HEK293T (cell line): Measurements from ENCODE around the gene UTF1.

Experiments
- CTCF ChIA-PET: fragments of 350-600 bp; formaldehyde crosslinking; extraction: SDS; loops from one replicate; lab custom pipeline; 2021; ENCODE audit warnings: antibody characterized with exemption, inconsistent platforms; lab: Yijun Ruan, JAX
- POLR2A ChIA-PET: fragments of 350-600 bp; formaldehyde crosslinking; extraction: SDS; loops from one replicate; lab custom pipeline; 2020; ENCODE audit warnings: antibody characterized with exemption, inconsistent platforms; lab: Yijun Ruan, JAX
- DNase-seq: peaks from one replicate; pipeline ENCODE4 v3.0.0; 2012; ENCODE audit warnings: mixed read lengths; ENCODE audit errors: extremely low spot score
- ARNT ChIP-seq: fragments of 450-650 bp; IDR thresholded peaks from 2 replicates; pipeline ENCODE4 v1.6.1; 2017; ENCODE audit warnings: mild to moderate bottlenecking
- BHLHE40 ChIP-seq: fragments of 450-650 bp; IDR thresholded peaks from 2 replicates; pipeline ENCODE4 v1.6.1; 2016; ENCODE audit warnings: mild to moderate bottlenecking, moderate library complexity, borderline replicate concordance
- CTBP1 ChIP-seq: fragments of 450-650 bp; IDR thresholded peaks from 2 replicates; pipeline ENCODE4 v1.6.1; 2016; ENCODE audit warnings: borderline replicate concordance
- ELF4 ChIP-seq: fragments of 450-650 bp; IDR thresholded peaks from 2 replicates; pipeline ENCODE4 v1.6.1; 2017; ENCODE audit warnings: antibody characterized with exemption
- FOXA1 ChIP-seq: fragments of 450-650 bp; IDR thresholded peaks from 2 replicates; pipeline ENCODE4 v1.6.1; 2016; ENCODE audit warnings: mild to moderate bottlenecking
- FOXK2 ChIP-seq: fragments of 450-650 bp; IDR thresholded peaks from 2 replicates; pipeline ENCODE4 v1.6.1; 2016; ENCODE audit warnings: mild to moderate bottlenecking
- FOXM1 ChIP-seq: fragments of 450-650 bp; IDR thresholded peaks from 2 replicates; pipeline ENCODE4 v1.6.1; 2017; ENCODE audit warnings: mild to moderate bottlenecking, borderline replicate concordance
- HDGF ChIP-seq: fragments of 450-650 bp; IDR thresholded peaks from 2 replicates; pipeline ENCODE4 v1.6.1; 2017; ENCODE audit warnings: antibody characterized with exemption, borderline replicate concordance
- L3MBTL2 ChIP-seq: fragments of 450-650 bp; conservative IDR thresholded peaks from 2 replicates; pipeline ENCODE4 v1.6.1; 2016; ENCODE audit warnings: mild to moderate bottlenecking
- LEF1 ChIP-seq: fragments of 450-650 bp; IDR thresholded peaks from 2 replicates; pipeline ENCODE4 v1.6.1; 2017; ENCODE audit warnings: mild to moderate bottlenecking, borderline replicate concordance
- NFRKB ChIP-seq: fragments of 450-650 bp; IDR thresholded peaks from 2 replicates; pipeline ENCODE4 v1.6.1; 2016; ENCODE audit warnings: mild to moderate bottlenecking, moderate library complexity
- SP1 ChIP-seq: fragments of 450-650 bp; IDR thresholded peaks from 2 replicates; pipeline ENCODE4 v1.6.1; 2017
- SUZ12 ChIP-seq: fragments of 450-650 bp; IDR thresholded peaks from 2 replicates; pipeline ENCODE4 v1.6.1; 2016; ENCODE audit warnings: mild to moderate bottlenecking
- TARDBP ChIP-seq: fragments of 450-650 bp; IDR thresholded peaks from 2 replicates; pipeline ENCODE4 v1.6.1; 2016
- ZNF384 ChIP-seq: fragments of 450-650 bp; IDR thresholded peaks from 2 replicates; pipeline ENCODE4 v1.6.1; 2016
- TF ChIP-seq, protein P1 (sequence below): fragments of 450-650 bp; IDR thresholded peaks from 2 replicates; pipeline ENCODE4 v1.6.1; 2016

The UTF1 gene

DNA sequence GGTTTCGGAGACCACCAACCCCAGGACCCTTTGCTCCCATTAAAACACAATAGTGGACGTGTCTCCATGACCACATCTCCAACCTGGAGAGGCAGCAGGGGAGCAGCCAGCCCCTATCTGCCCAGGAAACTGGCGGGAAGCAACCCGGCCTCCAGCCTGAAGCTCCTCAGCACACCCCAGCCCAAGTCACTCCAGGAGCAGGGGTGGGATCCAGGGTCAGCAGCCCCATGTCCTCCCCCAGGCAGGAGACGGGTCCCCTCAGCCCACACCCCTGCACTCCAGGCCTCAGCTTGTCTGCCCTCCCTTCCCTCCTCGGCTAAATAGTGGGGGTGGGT, 46.0 kb downstream of the UTF1 start:
- DNase-seq, result no peak
- POLR2A ChIA-PET, result no interaction called here
- CTCF ChIA-PET, result no interaction called here
- no peak for TF ChIP-seq ARNT
- no peak for TF ChIP-seq FOXK2
- no peak for TF ChIP-seq L3MBTL2
- no peak for TF ChIP-seq BHLHE40
- no peak for TF ChIP-seq SP1
- TF ChIP-seq CTBP1, result no peak
- TF ChIP-seq HDGF, result no peak
- TF ChIP-seq, protein P1, sequence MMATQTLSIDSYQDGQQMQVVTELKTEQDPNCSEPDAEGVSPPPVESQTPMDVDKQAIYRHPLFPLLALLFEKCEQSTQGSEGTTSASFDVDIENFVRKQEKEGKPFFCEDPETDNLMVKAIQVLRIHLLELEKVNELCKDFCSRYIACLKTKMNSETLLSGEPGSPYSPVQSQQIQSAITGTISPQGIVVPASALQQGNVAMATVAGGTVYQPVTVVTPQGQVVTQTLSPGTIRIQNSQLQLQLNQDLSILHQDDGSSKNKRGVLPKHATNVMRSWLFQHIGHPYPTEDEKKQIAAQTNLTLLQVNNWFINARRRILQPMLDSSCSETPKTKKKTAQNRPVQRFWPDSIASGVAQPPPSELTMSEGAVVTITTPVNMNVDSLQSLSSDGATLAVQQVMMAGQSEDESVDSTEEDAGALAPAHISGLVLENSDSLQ, result no peak
- TF ChIP-seq NFRKB, result no peak
- no peak for TF ChIP-seq LEF1
- no peak for TF ChIP-seq TARDBP
- no peak for TF ChIP-seq SUZ12
- no peak for TF ChIP-seq FOXM1
- TF ChIP-seq ZNF384, result no peak
- TF ChIP-seq FOXA1, result no peak
- no peak for TF ChIP-seq ELF4

DNA sequence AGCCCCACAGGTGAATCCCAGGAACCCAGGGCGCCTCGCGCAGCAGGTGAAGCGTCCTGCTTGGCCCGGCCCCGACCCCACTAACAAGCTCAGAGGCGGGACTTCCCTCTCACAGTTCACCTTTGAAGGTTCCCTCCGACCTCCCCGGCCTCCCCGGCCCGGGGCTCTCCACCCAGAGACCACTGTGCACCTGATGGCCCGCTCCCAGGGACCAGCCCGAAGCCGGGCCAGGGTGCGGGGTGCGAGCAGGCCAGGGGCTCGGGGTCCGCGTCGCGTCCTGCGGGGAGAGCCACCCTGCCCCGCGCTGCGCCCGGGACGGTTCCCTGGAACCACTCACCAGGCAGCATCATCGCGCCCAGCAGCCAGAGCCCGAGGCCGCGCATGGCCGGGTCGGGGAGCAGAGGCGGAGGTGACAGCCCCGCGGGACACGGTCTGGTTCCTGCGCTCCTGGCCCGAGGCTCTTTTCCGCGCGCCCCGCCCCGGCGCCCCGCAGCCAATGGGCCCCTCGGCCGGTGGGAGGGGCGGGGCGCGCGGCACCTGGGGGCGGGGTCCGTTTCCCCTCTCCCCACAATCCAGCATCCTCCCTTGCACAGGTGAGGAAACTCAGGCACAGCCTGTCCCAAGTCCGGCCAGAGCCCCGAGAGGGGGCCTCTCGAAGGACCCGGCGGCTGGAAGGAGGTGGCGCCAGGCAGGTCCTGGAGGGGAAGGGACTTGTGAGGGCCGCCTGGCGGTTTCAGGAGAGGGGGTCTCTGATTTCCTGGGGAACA, 46.6 kb downstream of the UTF1 start, which contains the start of gene ADAM8:
TSS of gene ADAM8 (minus strand) at position 434 of the 767 bp plus-strand sequence. CDS start at position 383, 51 bp downstream.
- ChIA-PET POLR2A (no interaction called here), CTCF (no interaction called here)
- no peak for DNase-seq
- TF ChIP-seq NFRKB, result no peak

- ChIA-PET POLR2A (interaction anchor here (1.4 kb wide), 1 partner anchor 13 kb away, joined by 3 read pairs; no protein-coding TSS in a partner anchor), CTCF (interaction anchor here (1.1 kb wide), 1 partner anchor 36 kb away, joined by 3 read pairs; no protein-coding TSS in a partner anchor)
- no peak for TF ChIP-seq ELF4
- TF ChIP-seq CTBP1, result no peak
- TF ChIP-seq NFRKB, result no peak
- TF ChIP-seq SUZ12, result no peak
- TF ChIP-seq, protein P1, result no peak
- DNase-seq, result no peak
Observed at GRCh38 chr10:133277277-133277992, 47.4 kb downstream of the UTF1 start.

DNA sequence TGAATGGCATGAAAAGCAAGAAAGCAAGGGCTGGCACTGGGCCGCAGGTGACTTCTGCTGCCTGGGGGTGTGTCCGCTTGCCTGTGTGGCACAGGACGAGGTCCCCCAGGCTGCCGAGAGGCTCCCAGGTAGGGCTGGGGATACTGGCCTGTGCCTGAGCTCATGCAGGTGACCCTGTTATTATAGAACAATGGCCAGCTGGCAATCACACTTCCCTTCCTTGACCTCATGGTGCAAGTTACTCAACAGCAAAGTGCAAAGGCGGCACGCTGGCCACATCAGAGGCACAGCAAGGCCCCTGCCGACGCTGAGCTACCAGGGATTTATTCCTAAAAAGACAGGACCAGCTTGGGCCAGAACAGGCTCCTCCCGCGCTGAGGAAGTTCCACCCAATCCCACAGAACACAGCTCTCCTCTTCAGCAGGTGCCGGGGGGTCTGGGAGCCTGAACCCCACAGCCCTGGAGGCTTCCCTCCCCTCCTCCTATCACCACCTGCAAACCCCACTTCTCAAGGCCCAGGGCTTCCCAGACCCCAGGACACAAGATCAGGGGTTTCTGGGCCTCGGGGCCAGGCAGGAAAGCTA, 48.1 kb downstream of the UTF1 start:
- DNase-seq, result no peak
- TF ChIP-seq FOXM1 (no peak), SUZ12 (no peak), L3MBTL2 (no peak), ZNF384 (no peak), NFRKB (no peak), ELF4 (no peak), FOXA1 (no peak), BHLHE40 (no peak), CTBP1 (no peak), ARNT (no peak), FOXK2 (no peak), LEF1 (no peak)
- TF ChIP-seq, protein P1, result no peak
- ChIA-PET CTCF (interaction anchor here (1.1 kb wide), 1 partner anchor 35 kb away, joined by 3 read pairs; no protein-coding TSS in a partner anchor), POLR2A (interaction anchor here (1.4 kb wide), 1 partner anchor 14 kb away, joined by 3 read pairs; no protein-coding TSS in a partner anchor)

DNA sequence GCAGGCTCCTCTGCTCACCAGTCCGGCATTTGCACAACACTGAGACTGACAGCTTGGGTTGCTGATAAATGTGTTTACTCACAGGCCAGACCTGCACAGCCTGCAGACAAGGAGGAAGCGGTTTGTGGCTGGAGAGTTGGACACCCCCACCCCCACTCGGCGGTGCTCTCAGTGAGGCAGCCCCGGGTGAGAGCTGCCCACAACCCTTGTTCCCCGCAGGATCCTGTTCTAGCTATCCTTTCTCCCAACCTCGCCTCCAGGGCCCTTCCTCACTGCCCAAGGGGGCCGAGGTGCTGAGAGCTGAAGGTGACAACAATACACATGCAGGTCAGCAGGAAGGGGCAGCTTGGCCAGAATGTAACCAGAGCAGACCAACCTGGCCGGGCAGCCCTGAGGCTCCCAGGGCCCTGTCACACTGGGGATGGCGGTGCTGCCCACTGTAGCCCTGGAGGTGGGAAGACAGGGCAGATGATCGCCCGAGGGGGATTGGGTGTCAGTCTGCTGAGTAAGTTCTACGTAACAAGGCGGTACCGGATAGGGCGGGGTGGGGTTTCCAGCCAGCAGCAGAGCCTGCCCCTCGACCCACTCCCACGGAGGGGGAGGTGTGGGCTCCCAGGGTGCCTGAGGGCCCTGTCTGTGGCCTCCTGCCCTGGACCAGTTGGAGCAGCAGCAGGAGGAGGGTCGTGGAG, 48.7 kb downstream of the UTF1 start:
- DNase-seq, result no peak
- POLR2A ChIA-PET, result interaction anchor here (1.4 kb wide), 1 partner anchor 15 kb away, joined by 3 read pairs; no protein-coding TSS in a partner anchor
- CTCF ChIA-PET, result interaction anchor here (1.1 kb wide), 1 partner anchor 35 kb away, joined by 3 read pairs; no protein-coding TSS in a partner anchor
- TF ChIP-seq HDGF (no peak), LEF1 (no peak), FOXM1 (no peak), ARNT (no peak), SUZ12 (no peak), TARDBP (no peak), FOXK2 (no peak), ELF4 (no peak), ZNF384 (no peak), SP1 (no peak), CTBP1 (no peak), FOXA1 (no peak)
